A673 (cell line): ENCODE data around the gene PTPN1. TPM values are rescaled to one million over a fixed set of nuclear protein-coding genes. Genes with fewer than 3 reads are reported as not detected.

Source experiments
- Bru-seq: library from RNA; stranded (reverse); fragments of 400-500 nt; gene quantifications from one replicate; lab custom pipeline; 2021; lab: Mats Ljungman, UMichigan
- BruChase-seq, 2 experiments: library from RNA; stranded (reverse); fragments of 400-500 nt; gene quantifications; one replicate each; lab custom pipeline; 2021; lab: Mats Ljungman, UMichigan
- BruUV-seq: library from RNA; stranded (reverse); fragments of 400-500 nt; replicated peaks from 2 replicates; lab custom pipeline; 2021; lab: Mats Ljungman, UMichigan
- CTCF ChIA-PET: fragments of 300-600 bp; sonication (Branson Sonifier 250); formaldehyde crosslinking; loops from one replicate; lab custom pipeline; 2022; ENCODE audit warnings: antibody characterized with exemption; lab: Charles Lee
- POLR2A ChIA-PET: fragments of 300-600 bp; sonication (Branson Sonifier 250); formaldehyde crosslinking; loops from one replicate; lab custom pipeline; 2022; ENCODE audit warnings: antibody characterized with exemption; ENCODE audit not compliant: low non-redundant PET; lab: Charles Lee
- DNase-seq: peaks from one replicate; pipeline ENCODE4 v3.0.0-alpha.2; 2015; ENCODE audit warnings: low spot score
- H3K27ac ChIP-seq: fragments of 200-600 bp; sonication (generic); 2 replicates; pipeline ENCODE4 v1.5.1; 2016; ENCODE audit warnings: mixed run types, low read depth, mild to moderate bottlenecking, mixed read lengths, antibody characterized with exemption, low read length; ENCODE audit not compliant: poor library complexity, severe bottlenecking
- H3K27me3 ChIP-seq: fragments of 200-600 bp; sonication (generic); replicated peaks from 2 replicates; pipeline ENCODE4 v1.6.1; 2017; ENCODE audit warnings: mixed run types, low read depth, mild to moderate bottlenecking, mixed read lengths, antibody characterized with exemption, low read length; ENCODE audit not compliant: insufficient read depth, poor library complexity
- H3K36me3 ChIP-seq: fragments of 200-600 bp; sonication (generic); 2 replicates; pipeline ENCODE4 v1.6.1; 2016; ENCODE audit warnings: mixed run types, mild to moderate bottlenecking, mixed read lengths, antibody characterized with exemption, low read length; ENCODE audit not compliant: insufficient read depth, poor library complexity, severe bottlenecking
- H3K4me1 ChIP-seq: fragments of 200-600 bp; sonication (generic); 2 replicates; pipeline ENCODE4 v1.6.1; 2017; ENCODE audit warnings: mixed run types, mild to moderate bottlenecking, mixed read lengths, antibody characterized with exemption, low read length; ENCODE audit not compliant: insufficient read depth, poor library complexity, severe bottlenecking
- H3K4me3 ChIP-seq: fragments of 200-600 bp; sonication (generic); 2 replicates; pipeline ENCODE4 v1.5.1; 2016; ENCODE audit warnings: low read depth, mixed run types, mild to moderate bottlenecking, mixed read lengths, low read length; ENCODE audit not compliant: poor library complexity, severe bottlenecking
- H3K9me3 ChIP-seq: fragments of 200-600 bp; sonication (generic); 2 replicates; pipeline ENCODE4 v1.6.1; 2016; ENCODE audit warnings: mixed run types, low read depth, mild to moderate bottlenecking, mixed read lengths, antibody characterized with exemption, low read length; ENCODE audit not compliant: poor library complexity, severe bottlenecking
- CTCF ChIP-seq: fragments of 300-800, 200-600 bp; sonication (generic); conservative IDR thresholded peaks from 2 replicates; pipeline ENCODE4 v1.5.1; 2017; ENCODE audit warnings: low read depth, mild to moderate bottlenecking, antibody characterized with exemption, low read length, moderate library complexity, mixed read lengths
- EZH2 ChIP-seq: fragments of 200-600 bp; sonication (generic); IDR thresholded peaks from 2 replicates; pipeline ENCODE4 v1.6.1; 2017; ENCODE audit warnings: borderline replicate concordance, low read depth, mild to moderate bottlenecking, mixed read lengths, antibody characterized with exemption, low read length; ENCODE audit not compliant: poor library complexity, severe bottlenecking
- intact Hi-C: fragments of 100-400 bp; cut with micrococcal nuclease; formaldehyde crosslinking; loops from one replicate; pipeline ENCODE4 v1.10.0; 2022; ENCODE audit not compliant: unreplicated experiment
- long read RNA-seq: library from polyadenylated mRNA; stranded (forward); transcript quantifications from one replicate; pipeline ENCODE4 v2.0.0, GENCODE V29; 2022
- total RNA-seq: library from RNA; stranded (reverse); gene quantifications from 2 replicates; pipeline ENCODE4 v1.2.3, GENCODE V29; 2021

Gene PTPN1
- 47.4 and 47.8 TPM in 2 replicates for total RNA-seq
- Bru-seq, nascent RNA = percentile 88 among the genes with signal in this experiment
- percentile 83 among the genes with signal in this experiment for BruChase-seq, experiment 1, labeled RNA remaining after a 2-hour chase
- percentile 85 among the genes with signal in this experiment for BruChase-seq, experiment 2, labeled RNA remaining after a 6-hour chase
- long read RNA-seq, full-length matches to known transcripts = 14 of 32 reads
- long read RNA-seq, partial matches to known transcripts = 9 of 32 reads
- long read RNA-seq, other reads (novel, unspliced or antisense) = 9 of 32 reads

DNA sequence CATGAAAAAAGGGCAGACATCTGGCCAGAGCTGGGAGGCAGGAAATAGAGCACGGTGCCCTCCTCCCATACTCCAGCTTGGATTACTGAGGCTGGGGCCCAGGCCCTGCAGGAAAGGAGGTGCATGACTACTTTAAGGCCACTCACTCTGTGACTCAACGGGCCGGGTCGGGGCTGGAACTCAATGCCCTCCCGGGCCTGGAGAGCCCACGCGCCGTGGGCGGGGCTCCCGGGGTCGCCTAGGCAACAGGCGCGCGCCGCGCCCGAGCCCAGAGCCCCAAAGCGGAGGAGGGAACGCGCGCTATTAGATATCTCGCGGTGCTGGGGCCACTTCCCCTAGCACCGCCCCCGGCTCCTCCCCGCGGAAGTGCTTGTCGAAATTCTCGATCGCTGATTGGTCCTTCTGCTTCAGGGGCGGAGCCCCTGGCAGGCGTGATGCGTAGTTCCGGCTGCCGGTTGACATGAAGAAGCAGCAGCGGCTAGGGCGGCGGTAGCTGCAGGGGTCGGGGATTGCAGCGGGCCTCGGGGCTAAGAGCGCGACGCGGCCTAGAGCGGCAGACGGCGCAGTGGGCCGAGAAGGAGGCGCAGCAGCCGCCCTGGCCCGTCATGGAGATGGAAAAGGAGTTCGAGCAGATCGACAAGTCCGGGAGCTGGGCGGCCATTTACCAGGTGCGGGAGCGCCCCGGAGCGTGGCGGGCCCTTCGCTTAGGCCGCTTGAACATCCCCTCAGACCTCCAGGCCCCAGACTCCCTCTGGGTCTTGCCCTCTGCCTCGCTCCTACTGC is at the start of gene PTPN1:
TSS of gene PTPN1 (plus strand) at position 461 of the 783 bp plus-strand sequence. CDS start at position 606, 145 bp downstream.
- no TSS peak for BruUV-seq
- ChIA-PET POLR2A (no interaction called here), CTCF (no interaction called here)
- Histone ChIP-seq H3K9me3 (no peaks in the 10 kb centered on the region), H3K4me1 (peaks cover 34% of the 10 kb centered on the region), H3K27me3 (no peaks in the 10 kb centered on the region), H3K27ac (peak within 1 kb of the TSS; percentile 90), H3K36me3 (no peaks in the 10 kb centered on the region), H3K4me3 (peak within 1 kb of the TSS; percentile 92)
- intact Hi-C loops = loop anchor here (5.0 kb wide), 1 partner anchor 62 kb away; no protein-coding TSS in a partner anchor
- peak; percentile 99 for DNase-seq
- TF ChIP-seq CTCF = no peak
- TF ChIP-seq EZH2 = no peak

- Histone ChIP-seq H3K4me1 (peaks cover 19% of the 10 kb centered on the region), H3K27me3 (no peaks in the 10 kb centered on the region), H3K9me3 (no peaks in the 10 kb centered on the region), H3K27ac (no peak overlapping the region), H3K4me3 (no peak overlapping the region), H3K36me3 (no peaks in the 10 kb centered on the region)
- CTCF ChIA-PET = interaction anchor here (0.6 kb wide), 1 partner anchor 273 kb away, joined by 3 read pairs; no protein-coding TSS in a partner anchor
- TF ChIP-seq CTCF (peak; percentile 93), EZH2 (no peak)
- no TSS peak for BruUV-seq
- DNase-seq = peak; percentile 88
- POLR2A ChIA-PET = no interaction called here
- intact Hi-C loops = loop anchor here (1.0 to 5.0 kb wide), 3 partner anchors 270 to 478 kb away; partner anchors contain the start of genes CEBPB and SNAI1
Observed at GRCh38 chr20:50460608-50461267, 49.4 kb upstream of the PTPN1 start.

- intact Hi-C loops = loop anchor here (5.0 kb wide), 1 partner anchor 480 kb away; the partner anchor contains the start of gene SNAI1
- POLR2A ChIA-PET = no interaction called here
- Histone ChIP-seq H3K27me3 (no peaks in the 10 kb centered on the region), H3K36me3 (no peaks in the 10 kb centered on the region), H3K4me3 (no peak overlapping the region), H3K4me1 (peaks cover 12% of the 10 kb centered on the region), H3K9me3 (no peaks in the 10 kb centered on the region), H3K27ac (no peak overlapping the region)
- BruUV-seq = no TSS peak
- DNase-seq = no peak
- CTCF ChIA-PET = no interaction called here
- TF ChIP-seq CTCF (no peak), EZH2 (no peak)
Observed at GRCh38 chr20:50462093-50462690, 48.0 kb upstream of the PTPN1 start.
